ENCODE results near the gene PTPRN2. TPM values are rescaled to one million over a fixed set of nuclear protein-coding genes. Genes with fewer than 3 reads are reported as not detected.

PTPRN2 gene
- total RNA-seq, 1 experiment from 2014 or later = 0.11 TPM

DNA sequence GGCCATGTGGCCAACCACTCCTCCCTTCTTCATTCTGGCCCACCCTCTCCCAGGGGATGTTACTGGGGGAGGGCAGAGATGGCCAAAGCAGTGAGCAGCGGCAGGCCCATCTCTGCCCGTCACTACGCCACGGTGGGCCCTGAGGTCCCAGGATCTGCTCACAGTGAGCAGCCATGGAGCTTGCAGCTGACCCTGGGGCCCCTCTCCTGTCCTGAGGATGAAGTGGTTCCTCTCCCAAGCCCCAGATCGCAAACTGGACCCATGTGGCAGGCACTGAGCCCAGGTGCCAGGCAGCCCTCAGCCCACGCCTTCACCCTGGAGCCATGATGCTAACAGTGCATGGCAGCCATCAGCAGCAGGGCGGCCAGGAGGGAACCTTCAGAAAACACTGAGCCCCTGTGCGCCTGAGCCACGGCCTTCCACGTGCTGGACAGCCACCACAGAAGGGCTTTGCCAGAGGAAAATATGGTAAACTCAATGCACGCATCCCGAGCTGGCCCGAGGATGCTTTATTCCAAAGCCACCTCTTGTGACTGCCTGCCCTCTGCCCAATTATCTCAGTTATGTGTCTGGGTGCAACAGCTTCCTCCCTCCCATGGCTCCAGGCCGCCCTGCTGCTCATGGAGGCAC lies 485.7 kb downstream of the PTPRN2 start:
- TF ChIP-seq, protein P1, sequence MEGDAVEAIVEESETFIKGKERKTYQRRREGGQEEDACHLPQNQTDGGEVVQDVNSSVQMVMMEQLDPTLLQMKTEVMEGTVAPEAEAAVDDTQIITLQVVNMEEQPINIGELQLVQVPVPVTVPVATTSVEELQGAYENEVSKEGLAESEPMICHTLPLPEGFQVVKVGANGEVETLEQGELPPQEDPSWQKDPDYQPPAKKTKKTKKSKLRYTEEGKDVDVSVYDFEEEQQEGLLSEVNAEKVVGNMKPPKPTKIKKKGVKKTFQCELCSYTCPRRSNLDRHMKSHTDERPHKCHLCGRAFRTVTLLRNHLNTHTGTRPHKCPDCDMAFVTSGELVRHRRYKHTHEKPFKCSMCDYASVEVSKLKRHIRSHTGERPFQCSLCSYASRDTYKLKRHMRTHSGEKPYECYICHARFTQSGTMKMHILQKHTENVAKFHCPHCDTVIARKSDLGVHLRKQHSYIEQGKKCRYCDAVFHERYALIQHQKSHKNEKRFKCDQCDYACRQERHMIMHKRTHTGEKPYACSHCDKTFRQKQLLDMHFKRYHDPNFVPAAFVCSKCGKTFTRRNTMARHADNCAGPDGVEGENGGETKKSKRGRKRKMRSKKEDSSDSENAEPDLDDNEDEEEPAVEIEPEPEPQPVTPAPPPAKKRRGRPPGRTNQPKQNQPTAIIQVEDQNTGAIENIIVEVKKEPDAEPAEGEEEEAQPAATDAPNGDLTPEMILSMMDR (conservative IDR thresholded peaks at IDR 0.05; ENCODE audit: low read depth, low read length) = no peak
- no peak for TF ChIP-seq EZH2 (IDR thresholded peaks at IDR 0.05; ENCODE audit: borderline replicate concordance, low read depth, low read length, poor library complexity, severe bottlenecking)
- no peak for DNase-seq (ENCODE audit: low spot score)
- Histone ChIP-seq H3K4me3 (ENCODE audit: low read depth, low read length, poor library complexity, severe bottlenecking) (no peak overlapping the region), H3K4me1 (ENCODE audit: insufficient read depth, low read length, poor library complexity, severe bottlenecking) (no peaks in the 10 kb centered on the region), H3K36me3 (ENCODE audit: insufficient read depth, low read length, poor library complexity, severe bottlenecking) (no peaks in the 10 kb centered on the region), H3K9me3 (ENCODE audit: low read depth, low read length, poor library complexity, severe bottlenecking) (peaks cover 2% of the 10 kb centered on the region), H3K27me3 (replicated peaks; ENCODE audit: insufficient read depth, low read depth, low read length, poor library complexity) (no peaks in the 10 kb centered on the region), H3K27ac (ENCODE audit: low read depth, low read length, poor library complexity, severe bottlenecking) (no peak overlapping the region)
- intact Hi-C loops (cut with micrococcal nuclease; ENCODE audit: unreplicated experiment) = no loop called here
- no TSS peak for BruUV-seq (replicated peaks)
- ChIA-PET POLR2A (ENCODE audit: low non-redundant PET) (no interaction called here), CTCF (no interaction called here)

DNA sequence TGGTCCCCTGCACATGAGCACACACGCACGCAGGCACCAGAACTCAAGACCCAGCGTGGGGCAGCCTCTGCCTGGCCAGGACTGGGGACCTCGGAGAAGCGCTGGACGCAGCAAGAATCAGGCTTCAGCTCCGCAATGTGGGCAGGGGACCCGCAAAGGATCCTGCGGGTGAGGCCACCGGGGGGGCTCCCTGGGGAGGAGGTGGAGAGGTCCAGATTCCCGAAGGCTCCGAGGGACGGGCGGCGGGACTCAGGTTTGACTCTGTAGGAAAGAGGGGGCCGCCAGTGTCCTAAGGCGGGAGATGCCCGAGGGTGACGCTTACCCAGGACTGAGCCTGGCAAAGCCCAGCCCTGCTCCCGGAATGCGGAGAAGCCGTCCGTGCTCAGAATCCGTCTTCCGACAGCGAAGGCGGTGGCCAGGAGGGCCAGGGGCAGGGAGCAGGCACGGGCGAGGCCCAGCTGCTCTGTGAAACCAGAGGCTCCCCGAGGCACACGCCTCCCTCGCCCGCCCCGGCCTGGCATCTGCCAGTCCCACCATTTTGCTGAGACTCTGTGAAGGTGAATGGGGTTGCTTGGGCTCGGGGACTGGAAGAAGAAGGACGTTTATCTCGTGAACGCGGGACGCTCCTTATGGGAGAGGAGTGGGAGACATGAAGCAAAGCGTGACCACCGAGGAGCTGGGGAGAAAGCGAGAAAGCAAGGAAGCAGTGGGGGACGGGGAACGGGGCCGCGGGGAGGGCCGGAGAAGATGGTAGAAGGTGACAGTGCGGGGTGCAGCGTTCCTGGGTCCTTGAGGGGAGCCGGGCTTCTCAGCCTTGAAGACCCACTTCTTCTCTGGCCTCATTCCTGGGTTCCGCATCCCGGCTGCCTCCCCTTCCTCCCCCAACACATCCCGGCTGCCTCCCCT lies 489.2 kb downstream of the PTPRN2 start:
- no peaks in the 10 kb centered on the region for H3K36me3 ChIP-seq (ENCODE audit: insufficient read depth, low read length, poor library complexity, severe bottlenecking)
- TF ChIP-seq, protein P1 (conservative IDR thresholded peaks at IDR 0.05; ENCODE audit: low read depth, low read length) = no peak
- TF ChIP-seq EZH2 (IDR thresholded peaks at IDR 0.05; ENCODE audit: borderline replicate concordance, low read depth, low read length, poor library complexity, severe bottlenecking) = no peak
- no peak overlapping the region for H3K27ac ChIP-seq (ENCODE audit: low read depth, low read length, poor library complexity, severe bottlenecking)
- ChIA-PET POLR2A (ENCODE audit: low non-redundant PET) (no interaction called here), CTCF (no interaction called here)
- intact Hi-C loops (cut with micrococcal nuclease; ENCODE audit: unreplicated experiment) = no loop called here
- no peaks in the 10 kb centered on the region for H3K27me3 ChIP-seq (replicated peaks; ENCODE audit: insufficient read depth, low read depth, low read length, poor library complexity)
- H3K9me3 ChIP-seq (ENCODE audit: low read depth, low read length, poor library complexity, severe bottlenecking) = no peaks in the 10 kb centered on the region
- no peaks in the 10 kb centered on the region for H3K4me1 ChIP-seq (ENCODE audit: insufficient read depth, low read length, poor library complexity, severe bottlenecking)
- no TSS peak for BruUV-seq (replicated peaks)
- no peak overlapping the region for H3K4me3 ChIP-seq (ENCODE audit: low read depth, low read length, poor library complexity, severe bottlenecking)
- DNase-seq (ENCODE audit: low spot score) = no peak

DNA sequence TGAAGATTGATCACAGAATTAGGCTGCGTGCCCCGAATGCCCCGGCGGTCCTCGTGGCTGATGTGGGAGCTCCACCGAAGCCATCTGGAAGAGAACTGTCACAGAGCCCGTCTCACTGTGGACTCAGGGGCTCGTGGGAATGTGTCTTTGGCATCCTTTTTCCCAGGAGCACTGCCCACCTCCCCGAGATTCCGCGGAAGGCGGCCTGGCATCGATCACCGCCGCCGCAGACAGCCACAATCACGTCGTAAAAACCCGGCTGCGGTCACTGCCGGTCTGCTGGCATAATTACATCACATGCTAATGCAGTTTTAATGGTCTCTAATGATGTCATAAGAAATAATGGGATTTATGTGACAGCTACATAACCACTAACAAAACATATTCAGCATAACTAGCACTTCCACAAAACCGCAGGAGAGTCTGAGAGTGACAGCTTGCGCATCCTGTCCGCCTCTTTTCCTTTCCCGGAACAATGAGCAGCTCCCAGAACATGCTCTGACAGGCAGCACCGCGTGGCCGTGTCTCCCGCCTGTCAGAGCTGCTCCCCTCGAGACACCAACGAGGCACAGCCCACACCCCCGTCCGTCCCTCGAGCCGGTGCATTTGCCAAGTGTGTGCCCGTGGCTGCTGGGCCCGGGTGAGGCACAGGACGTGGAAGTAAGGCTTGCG lies 490.0 kb downstream of the PTPRN2 start:
- ChIA-PET POLR2A (ENCODE audit: low non-redundant PET) (no interaction called here), CTCF (no interaction called here)
- no peaks in the 10 kb centered on the region for H3K9me3 ChIP-seq (ENCODE audit: low read depth, low read length, poor library complexity, severe bottlenecking)
- no peak overlapping the region for H3K4me3 ChIP-seq (ENCODE audit: low read depth, low read length, poor library complexity, severe bottlenecking)
- intact Hi-C loops (cut with micrococcal nuclease; ENCODE audit: unreplicated experiment) = no loop called here
- TF ChIP-seq, protein P1 (conservative IDR thresholded peaks at IDR 0.05; ENCODE audit: low read depth, low read length) = no peak
- TF ChIP-seq EZH2 (IDR thresholded peaks at IDR 0.05; ENCODE audit: borderline replicate concordance, low read depth, low read length, poor library complexity, severe bottlenecking) = no peak
- H3K27me3 ChIP-seq (replicated peaks; ENCODE audit: insufficient read depth, low read depth, low read length, poor library complexity) = no peaks in the 10 kb centered on the region
- H3K36me3 ChIP-seq (ENCODE audit: insufficient read depth, low read length, poor library complexity, severe bottlenecking) = no peaks in the 10 kb centered on the region
- no peaks in the 10 kb centered on the region for H3K4me1 ChIP-seq (ENCODE audit: insufficient read depth, low read length, poor library complexity, severe bottlenecking)
- DNase-seq (ENCODE audit: low spot score) = no peak
- no peak overlapping the region for H3K27ac ChIP-seq (ENCODE audit: low read depth, low read length, poor library complexity, severe bottlenecking)
- BruUV-seq (replicated peaks) = no TSS peak

Measured in A673 (cell line).